NCI-H2029 (cell line): Measurements from ENCODE around the gene ZCWPW2.

Experiments used
- DNase-seq: peaks from one replicate; lab custom pipeline; 2025; lab: John Stamatoyannopoulos, UW

ZCWPW2 gene

GRCh38 chr3:28348629-28349468 lies at the start of gene ZCWPW2, which contains the start of gene AZI2:
Gene ZCWPW2, plus strand, starts transcription at chr3:28348721. Its CDS starts 64,348 bp downstream, at chr3:28413069.
Gene AZI2, minus strand, starts transcription at chr3:28348824. Its CDS starts 8,207 bp downstream, at chr3:28340617.
- DNase-seq = peak; percentile 95

- DNase-seq = no peak
Measured at GRCh38 chr3:28299705-28300104, 48.8 kb upstream of the ZCWPW2 start.

- DNase-seq = no peak
Measured at GRCh38 chr3:28300345-28300962, 48.1 kb upstream of the ZCWPW2 start.

- DNase-seq = no peak
Measured at GRCh38 chr3:28301688-28302087, 46.8 kb upstream of the ZCWPW2 start.

GRCh38 chr3:28308196-28308595 lies 40.3 kb upstream of the ZCWPW2 start:
- DNase-seq = no peak

- no peak for DNase-seq
Measured at GRCh38 chr3:28315711-28316110, 32.8 kb upstream of the ZCWPW2 start.

GRCh38 chr3:28316226-28316625 lies 32.3 kb upstream of the ZCWPW2 start:
- DNase-seq = no peak

- peak; percentile 41 for DNase-seq
Measured at GRCh38 chr3:28317438-28318022, 31.0 kb upstream of the ZCWPW2 start.

- no peak for DNase-seq
Measured at GRCh38 chr3:28320981-28321380, 27.5 kb upstream of the ZCWPW2 start.

GRCh38 chr3:28322464-28322863 lies 26.1 kb upstream of the ZCWPW2 start:
- DNase-seq = no peak

GRCh38 chr3:28326458-28326926 lies 22.0 kb upstream of the ZCWPW2 start:
- DNase-seq = no peak

GRCh38 chr3:28328188-28329151 lies 20.1 kb upstream of the ZCWPW2 start:
- DNase-seq = peak; percentile 11

GRCh38 chr3:28334552-28334951 lies 14.0 kb upstream of the ZCWPW2 start:
- DNase-seq = no peak

GRCh38 chr3:28335246-28335645 lies 13.3 kb upstream of the ZCWPW2 start:
- no peak for DNase-seq

- DNase-seq = no peak
Measured at GRCh38 chr3:28337230-28337629, 11.3 kb upstream of the ZCWPW2 start.

GRCh38 chr3:28343144-28343543 lies 5.4 kb upstream of the ZCWPW2 start:
- DNase-seq = no peak

- DNase-seq = no peak
Measured at GRCh38 chr3:28345690-28346089, 2.8 kb upstream of the ZCWPW2 start.

- no peak for DNase-seq
Measured at GRCh38 chr3:28347374-28348264, 902 bp upstream of the ZCWPW2 start.

- DNase-seq = no peak
Measured at GRCh38 chr3:28348265-28348628, 274 bp upstream of the ZCWPW2 start.

- no peak for DNase-seq
Measured at GRCh38 chr3:28349469-28350000, 1.0 kb downstream of the ZCWPW2 start.
